Panc1 (cell line): Measurements from ENCODE around the gene VASN. TPM values are rescaled to one million over a fixed set of nuclear protein-coding genes. Genes with fewer than 3 reads are reported as not detected.

Experiments
- ATAC-seq: fragments of 200-7000 bp; cut with Tn5 transposase; 2 replicates; pipeline ENCODE4 v1.9.1; 2020; ENCODE audit warnings: mild to moderate bottlenecking, moderate library complexity
- BruUV-seq: library from RNA; stranded (reverse); fragments of 400-500 nt; replicated peaks from 2 replicates; lab custom pipeline; 2021; lab: Mats Ljungman, UMichigan
- CTCF ChIA-PET: fragments of 300-600 bp; sonication (Branson Sonifier 250); formaldehyde crosslinking; loops from one replicate; lab custom pipeline; 2022; ENCODE audit warnings: antibody characterized with exemption; lab: Charles Lee
- POLR2A ChIA-PET: fragments of 300-600 bp; sonication (Branson Sonifier 250); formaldehyde crosslinking; loops from one replicate; lab custom pipeline; 2022; ENCODE audit warnings: antibody characterized with exemption; lab: Charles Lee
- DNase-seq: peaks from one replicate; pipeline ENCODE4 v3.0.0-alpha.2; 2010; ENCODE audit warnings: low read depth, low spot score
- H3K27ac ChIP-seq: 2 replicates; pipeline ENCODE4 v1.5.1; 2011; ENCODE audit warnings: mild to moderate bottlenecking, low read length, inconsistent platforms
- H3K27me3 ChIP-seq: fragments of 200-500 bp; sonication (Bioruptor generic); 2 replicates; pipeline ENCODE4 v1.6.0; 2014; ENCODE audit warnings: low read length, inconsistent platforms; ENCODE audit not compliant: control insufficient read depth, insufficient read depth
- H3K36me3 ChIP-seq: fragments of 200-500 bp; sonication (Bioruptor generic); 2 replicates; pipeline ENCODE4 v1.5.1; 2014; ENCODE audit warnings: inconsistent platforms, mild to moderate bottlenecking, low read length, moderate library complexity; ENCODE audit not compliant: control insufficient read depth, insufficient read depth
- H3K4me1 ChIP-seq: 2 replicates; pipeline ENCODE4 v1.5.1; 2011; ENCODE audit warnings: inconsistent platforms, mild to moderate bottlenecking, low read length, moderate library complexity; ENCODE audit not compliant: control insufficient read depth, insufficient read depth
- H3K4me3 ChIP-seq, 2 experiments: 2 replicates each; pipeline ENCODE4 v1.5.1; 2011 to 2012; ENCODE audit warnings: low read depth in 2 of 2, low read length in 2 of 2, mild to moderate bottlenecking in 2 of 2, inconsistent platforms in 1 of 2, moderate library complexity in 1 of 2
- H3K9me3 ChIP-seq: fragments of 200-500 bp; sonication (Bioruptor generic); 2 replicates; pipeline ENCODE4 v1.5.1; 2014; ENCODE audit warnings: low read depth, mild to moderate bottlenecking, inconsistent platforms, low read length, moderate library complexity; ENCODE audit not compliant: control insufficient read depth, insufficient read depth
- CTCF ChIP-seq: fragments of 450-650 bp; IDR thresholded peaks from 2 replicates; pipeline ENCODE4 v1.5.1; 2017; ENCODE audit warnings: mild to moderate bottlenecking
- POLR2AphosphoS5 ChIP-seq: IDR thresholded peaks from 2 replicates; pipeline ENCODE4 v1.6.1; 2012; ENCODE audit warnings: mild to moderate bottlenecking, low read depth, low read length, moderate library complexity
- REST ChIP-seq, 2 experiments: IDR thresholded peaks; 2 replicates each; pipeline ENCODE4 v1.6.1; 2011 to 2012; ENCODE audit warnings: low read depth in 2 of 2, control low read depth in 1 of 2, low read length in 1 of 2, mild to moderate bottlenecking in 1 of 2, moderate library complexity in 1 of 2; ENCODE audit not compliant: insufficient read depth in 1 of 2
- SIN3A ChIP-seq: IDR thresholded peaks from 2 replicates; pipeline ENCODE4 v1.6.1; 2012; ENCODE audit warnings: low read depth, mild to moderate bottlenecking, low read length, moderate library complexity, borderline replicate concordance; ENCODE audit not compliant: insufficient read depth
- TCF7L2 ChIP-seq: IDR thresholded peaks from 2 replicates; pipeline ENCODE4 v1.6.1; 2011; ENCODE audit warnings: mild to moderate bottlenecking, low read depth, low read length, inconsistent platforms
- in situ Hi-C: cut with HindIII; loops from 2 replicates; pipeline ENCODE4 v1.10.0; 2016; ENCODE audit warnings: low sequenced_read_pairs, low pct_unique_long_range_greater_than_20kb
- intact Hi-C: fragments of 100-400 bp; cut with micrococcal nuclease; formaldehyde crosslinking; loops from one replicate; pipeline ENCODE4 v1.10.0; 2022; ENCODE audit not compliant: unreplicated experiment
- total RNA-seq: library from RNA; stranded (reverse); gene quantifications from one replicate; pipeline ENCODE4 v1.2.1, GENCODE V29; 2021; ENCODE audit not compliant: unreplicated experiment

Gene VASN
- total RNA-seq, 1 experiment from 2014 or later, result 33.5 TPM

DNA sequence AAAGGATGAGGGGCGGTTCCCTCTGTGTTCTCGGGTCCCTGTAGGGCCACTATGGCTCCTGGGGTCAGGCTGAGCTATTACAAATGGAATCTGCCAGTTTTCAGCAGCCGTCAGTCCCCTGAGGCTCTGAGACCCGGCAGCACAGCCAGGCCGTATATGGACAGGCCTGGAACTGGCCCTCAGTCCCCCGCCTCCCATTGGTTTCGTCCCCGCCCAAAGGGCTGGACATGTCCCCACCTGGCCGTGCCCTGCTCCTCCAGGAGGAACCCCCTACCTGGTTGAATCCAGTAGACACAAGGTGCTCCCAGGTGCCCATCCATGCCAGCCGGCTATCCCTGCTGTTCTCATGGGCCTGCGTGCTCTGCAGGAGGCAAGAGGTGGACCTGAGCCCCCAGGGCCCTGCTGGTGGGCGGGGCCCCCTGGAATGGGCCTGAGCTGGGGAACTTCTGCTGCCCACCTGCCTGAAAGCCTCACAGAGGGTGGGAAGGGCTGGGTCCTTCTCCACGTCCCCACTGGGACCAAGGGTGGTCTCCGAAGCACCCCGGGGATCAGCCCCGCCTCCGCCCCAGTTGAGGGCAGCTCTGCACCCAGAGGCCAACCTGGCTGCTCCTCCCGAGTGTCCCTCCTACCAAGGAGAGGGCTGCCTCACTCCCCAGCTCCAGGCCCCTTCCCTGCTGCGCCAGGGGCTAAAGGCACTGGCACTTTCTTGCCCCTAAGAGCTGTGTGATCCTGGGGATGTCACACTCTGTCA, 16.8 kb downstream of the VASN start:
- ATAC-seq, result no peak
- H3K9me3 ChIP-seq, result no peaks in the 10 kb centered on the region
- H3K27ac ChIP-seq, result no peak overlapping the region
- peaks cover 38% of the 10 kb centered on the region for H3K4me1 ChIP-seq
- intact Hi-C loops, result no loop called here
- ChIA-PET POLR2A (interaction anchor here (0.5 kb wide), 1 partner anchor 20 kb away, joined by 9 read pairs; no protein-coding TSS in a partner anchor), CTCF (interaction anchor here (0.7 kb wide), 1 partner anchor 295 kb away, joined by 3 read pairs; no protein-coding TSS in a partner anchor)
- BruUV-seq, result no TSS peak
- no peaks in the 10 kb centered on the region for H3K36me3 ChIP-seq
- no peak for TF ChIP-seq CTCF
- no peak for TF ChIP-seq POLR2AphosphoS5
- TF ChIP-seq TCF7L2, result no peak
- no peak for TF ChIP-seq REST (IDR thresholded peaks at IDR 0.05; ENCODE audit: insufficient read depth in 1 of 2, low read depth in 2 of 2, low read length in 1 of 2)
- TF ChIP-seq SIN3A, result no peak
- H3K4me3 ChIP-seq, result no peak overlapping the region
- H3K27me3 ChIP-seq, result no peaks in the 10 kb centered on the region
- in situ Hi-C loops, result no loop called here
- DNase-seq, result no peak

DNA sequence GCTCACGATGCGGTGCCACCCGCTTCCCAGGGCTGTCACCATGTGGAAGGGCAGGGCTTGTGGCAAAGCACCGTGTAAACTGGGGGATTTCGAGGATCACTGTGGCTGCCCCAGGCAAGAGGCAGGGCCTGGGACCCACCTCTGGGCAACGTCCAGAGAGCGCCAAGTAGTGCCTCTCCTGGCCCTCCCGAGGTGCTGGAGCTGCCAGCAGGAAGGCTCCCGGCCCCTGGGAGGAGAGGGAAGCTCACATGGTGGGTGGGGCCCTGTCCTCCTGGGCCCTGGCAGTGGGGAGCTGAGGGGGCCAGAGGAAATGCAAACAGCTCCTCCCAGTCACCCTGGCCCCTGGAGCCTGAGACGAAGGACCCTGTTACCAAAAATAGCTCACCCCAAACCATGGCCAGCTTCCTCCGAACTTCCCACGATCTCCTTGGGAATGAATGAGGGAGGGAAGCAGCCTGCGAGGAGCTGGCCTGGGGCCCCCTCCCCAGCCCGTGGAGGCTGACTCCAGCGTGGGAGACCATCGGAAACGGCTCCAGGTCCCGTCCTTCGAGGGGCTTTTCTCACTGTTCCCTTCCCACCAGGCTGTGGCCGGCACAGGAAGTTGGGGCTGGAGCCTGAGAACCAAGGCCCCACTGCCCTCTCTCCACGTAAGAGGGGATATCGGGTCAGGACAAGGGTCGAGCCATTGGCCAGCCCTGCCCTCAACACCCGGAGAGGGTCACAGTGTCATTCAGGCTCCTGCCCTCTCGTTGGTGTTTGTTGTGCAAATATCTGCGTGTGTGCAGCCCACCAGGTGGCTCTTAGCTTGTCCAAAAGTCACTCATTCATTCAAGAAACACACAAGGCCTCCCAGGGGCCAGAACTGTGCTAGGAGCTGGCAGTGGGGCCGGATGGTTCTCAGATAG, 17.7 kb downstream of the VASN start:
- H3K4me1 ChIP-seq, result peaks cover 36% of the 10 kb centered on the region
- CTCF ChIA-PET, result interaction anchor here (0.7 kb wide), 1 partner anchor 296 kb away, joined by 3 read pairs; no protein-coding TSS in a partner anchor
- H3K27me3 ChIP-seq, result no peaks in the 10 kb centered on the region
- intact Hi-C loops, result no loop called here
- no peak for DNase-seq
- no peaks in the 10 kb centered on the region for H3K36me3 ChIP-seq
- no peaks in the 10 kb centered on the region for H3K9me3 ChIP-seq
- H3K4me3 ChIP-seq, result no peak overlapping the region
- POLR2A ChIA-PET, result interaction anchor here (0.5 kb wide), 1 partner anchor 21 kb away, joined by 9 read pairs; no protein-coding TSS in a partner anchor
- in situ Hi-C loops, result no loop called here
- no peak overlapping the region for H3K27ac ChIP-seq
- ATAC-seq, result no peak
- no peak for TF ChIP-seq SIN3A
- no peak for TF ChIP-seq CTCF
- no peak for TF ChIP-seq REST (IDR thresholded peaks at IDR 0.05; ENCODE audit: insufficient read depth in 1 of 2, low read depth in 2 of 2, low read length in 1 of 2)
- TF ChIP-seq TCF7L2, result no peak
- no peak for TF ChIP-seq POLR2AphosphoS5
- BruUV-seq, result no TSS peak
